Measurements from ENCODE around the gene TMEM175. TPM values are rescaled to one million over a fixed set of nuclear protein-coding genes. Genes with fewer than 3 reads are reported as not detected.
A peak's percentile ranks its signal among the peaks of the same experiment; 100 is the strongest.

Gene TMEM175
- total RNA-seq, 1 donor from 2014 or later = 18.3 TPM

- Histone ChIP-seq H3K36me3 (ENCODE audit: control insufficient read depth in 3 of 3, insufficient read depth in 3 of 3, low read length in 3 of 3) (no peaks in the 10 kb centered on the region), H3K27me3 (ENCODE audit: control insufficient read depth in 3 of 3, insufficient read depth in 3 of 3, low read length in 3 of 3) (no peaks in the 10 kb centered on the region), H3K4me1 (ENCODE audit: control insufficient read depth in 3 of 3, insufficient read depth in 3 of 3, low read length in 3 of 3) (peaks cover 7 to 14% (median 11%) of the 10 kb centered on the region in 3 donors), H3K4me3 (ENCODE audit: low read length in 3 of 3) (no peak overlapping the region), H3K9me3 (ENCODE audit: control insufficient read depth in 3 of 3, low read length in 3 of 3) (no peaks in the 10 kb centered on the region), H3K27ac (ENCODE audit: low read depth, low read length) (no peak overlapping the region), H3K9ac (ENCODE audit: low read depth in 1 of 3, low read length in 3 of 3) (no peak overlapping the region)
Measured at GRCh38 chr4:982291-982690, 50.0 kb downstream of the TMEM175 start.

- no peak overlapping the region for H3K4me3 ChIP-seq (ENCODE audit: low read length in 3 of 3)
- no peak overlapping the region for H3K9ac ChIP-seq (ENCODE audit: low read depth in 1 of 3, low read length in 3 of 3)
- no peaks in the 10 kb centered on the region for H3K9me3 ChIP-seq (ENCODE audit: control insufficient read depth in 3 of 3, low read length in 3 of 3)
- peaks cover 12 to 20% (median 14%) of the 10 kb centered on the region in 3 donors for H3K4me1 ChIP-seq (ENCODE audit: control insufficient read depth in 3 of 3, insufficient read depth in 3 of 3, low read length in 3 of 3)
- H3K27me3 ChIP-seq (ENCODE audit: control insufficient read depth in 3 of 3, insufficient read depth in 3 of 3, low read length in 3 of 3) = no peaks in the 10 kb centered on the region
- no peaks in the 10 kb centered on the region for H3K36me3 ChIP-seq (ENCODE audit: control insufficient read depth in 3 of 3, insufficient read depth in 3 of 3, low read length in 3 of 3)
- no peak overlapping the region for H3K27ac ChIP-seq (ENCODE audit: low read depth, low read length)
Measured at GRCh38 chr4:982814-983213, 50.6 kb downstream of the TMEM175 start.

GRCh38 chr4:984336-985054, 52.2 kb downstream of the TMEM175 start:
- no peaks in the 10 kb centered on the region for H3K9me3 ChIP-seq (ENCODE audit: control insufficient read depth in 3 of 3, low read length in 3 of 3)
- H3K27me3 ChIP-seq (ENCODE audit: control insufficient read depth in 3 of 3, insufficient read depth in 3 of 3, low read length in 3 of 3) = no peaks in the 10 kb centered on the region
- peak overlapping the region; percentile 13 to 33 (median 32) for H3K4me3 ChIP-seq (ENCODE audit: low read length in 3 of 3)
- no peak overlapping the region for H3K27ac ChIP-seq (ENCODE audit: low read depth, low read length)
- H3K36me3 ChIP-seq (ENCODE audit: control insufficient read depth in 3 of 3, insufficient read depth in 3 of 3, low read length in 3 of 3) = no peaks in the 10 kb centered on the region
- H3K9ac ChIP-seq (ENCODE audit: low read depth in 1 of 3, low read length in 3 of 3) = peak overlapping the region in 1 of 3 donors; percentile 55
- peaks cover 15 to 26% (median 17%) of the 10 kb centered on the region in 3 donors for H3K4me1 ChIP-seq (ENCODE audit: control insufficient read depth in 3 of 3, insufficient read depth in 3 of 3, low read length in 3 of 3)

DNA sequence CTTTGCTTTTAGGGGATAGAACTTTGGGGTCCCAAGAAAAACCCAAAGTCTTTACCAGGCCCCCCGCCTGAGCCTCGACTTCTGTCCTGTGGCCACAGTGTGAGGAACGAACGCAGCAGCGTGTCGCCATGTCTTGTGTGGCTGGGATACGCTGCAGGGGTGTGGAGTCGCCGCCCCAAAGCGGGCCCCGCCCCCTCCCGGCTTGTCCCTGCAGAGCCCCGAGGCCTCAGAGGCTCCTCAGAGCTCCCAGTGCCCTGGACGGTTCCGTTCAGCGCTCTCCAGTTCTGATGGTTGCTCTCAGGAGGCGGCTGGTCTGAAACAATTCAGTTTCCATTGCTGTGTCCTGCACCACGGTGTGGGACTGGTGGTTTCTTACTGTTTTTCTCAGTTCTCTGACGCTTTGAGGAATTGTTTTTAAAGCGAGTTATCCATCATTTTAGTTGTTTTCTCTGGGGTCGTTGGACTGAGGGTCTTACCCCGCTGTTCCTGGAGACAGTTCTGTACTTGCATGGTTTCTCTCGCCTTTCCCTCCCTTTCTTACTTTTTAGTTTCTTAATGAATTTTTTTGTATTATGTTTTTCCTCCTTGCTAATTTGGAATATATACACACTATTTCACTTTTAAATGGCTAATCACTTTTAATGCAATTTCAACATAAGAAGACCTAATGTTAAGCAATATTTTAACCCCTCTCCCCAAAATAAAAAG, 53.0 kb downstream of the TMEM175 start:
- no peaks in the 10 kb centered on the region for H3K27me3 ChIP-seq (ENCODE audit: control insufficient read depth in 3 of 3, insufficient read depth in 3 of 3, low read length in 3 of 3)
- H3K9ac ChIP-seq (ENCODE audit: low read depth in 1 of 3, low read length in 3 of 3) = peak overlapping the region in 1 of 3 donors; percentile 55
- no peaks in the 10 kb centered on the region for H3K9me3 ChIP-seq (ENCODE audit: control insufficient read depth in 3 of 3, low read length in 3 of 3)
- peak overlapping the region; percentile 13 to 33 (median 32) for H3K4me3 ChIP-seq (ENCODE audit: low read length in 3 of 3)
- peaks cover 15 to 26% (median 17%) of the 10 kb centered on the region in 3 donors for H3K4me1 ChIP-seq (ENCODE audit: control insufficient read depth in 3 of 3, insufficient read depth in 3 of 3, low read length in 3 of 3)
- H3K27ac ChIP-seq (ENCODE audit: low read depth, low read length) = no peak overlapping the region
- H3K36me3 ChIP-seq (ENCODE audit: control insufficient read depth in 3 of 3, insufficient read depth in 3 of 3, low read length in 3 of 3) = peaks cover 3 to 5% (median 4%) of the 10 kb centered on the region in 3 donors

DNA sequence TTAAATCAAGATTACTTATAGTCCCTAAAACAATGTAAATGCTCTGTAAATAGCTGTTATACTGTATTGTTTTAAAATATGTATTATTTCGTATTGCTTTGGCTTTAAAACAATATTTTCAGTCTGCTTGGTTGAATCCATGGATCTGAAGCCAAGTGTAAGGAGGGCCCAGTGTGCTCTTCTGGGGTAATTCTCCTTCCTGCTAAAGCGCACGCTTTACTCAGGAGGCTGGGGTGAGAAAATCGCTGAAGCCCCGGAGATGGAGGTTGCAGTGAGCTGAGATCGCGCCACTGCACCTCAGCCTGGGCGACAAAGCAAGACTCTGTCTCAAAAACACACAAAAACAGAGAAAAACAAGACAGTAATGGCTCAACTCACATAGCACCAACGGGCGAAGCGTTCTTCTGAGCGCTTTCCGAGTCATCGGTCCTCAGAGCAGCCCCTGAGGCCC, 54.2 kb downstream of the TMEM175 start:
- peaks cover 15 to 26% (median 17%) of the 10 kb centered on the region in 3 donors for H3K4me1 ChIP-seq (ENCODE audit: control insufficient read depth in 3 of 3, insufficient read depth in 3 of 3, low read length in 3 of 3)
- no peaks in the 10 kb centered on the region for H3K27me3 ChIP-seq (ENCODE audit: control insufficient read depth in 3 of 3, insufficient read depth in 3 of 3, low read length in 3 of 3)
- H3K9me3 ChIP-seq (ENCODE audit: control insufficient read depth in 3 of 3, low read length in 3 of 3) = no peaks in the 10 kb centered on the region
- no peak overlapping the region for H3K27ac ChIP-seq (ENCODE audit: low read depth, low read length)
- H3K36me3 ChIP-seq (ENCODE audit: control insufficient read depth in 3 of 3, insufficient read depth in 3 of 3, low read length in 3 of 3) = peaks cover 4 to 6% (median 6%) of the 10 kb centered on the region in 3 donors
- peak overlapping the region; percentile 40 to 89 (median 69) for H3K9ac ChIP-seq (ENCODE audit: low read depth in 1 of 3, low read length in 3 of 3)
- H3K4me3 ChIP-seq (ENCODE audit: low read length in 3 of 3) = peak overlapping the region; percentile 83 to 86 (median 85)

GRCh38 chr4:986879-987623, 54.8 kb downstream of the TMEM175 start, which contains the start of gene IDUA:
Gene IDUA, plus strand, starts transcription at chr4:987044. Its CDS starts 41 bp downstream, at chr4:987085.
- Histone ChIP-seq H3K4me3 (ENCODE audit: low read length in 3 of 3) (peak within 1 kb of the TSS; percentile 83 to 86 (median 85)), H3K27me3 (ENCODE audit: control insufficient read depth in 3 of 3, insufficient read depth in 3 of 3, low read length in 3 of 3) (no peaks in the 10 kb centered on the region), H3K9me3 (ENCODE audit: control insufficient read depth in 3 of 3, low read length in 3 of 3) (no peaks in the 10 kb centered on the region), H3K9ac (ENCODE audit: low read depth in 1 of 3, low read length in 3 of 3) (peak within 1 kb of the TSS; percentile 61 to 89 (median 69)), H3K36me3 (ENCODE audit: control insufficient read depth in 3 of 3, insufficient read depth in 3 of 3, low read length in 3 of 3) (peaks cover 6% of the 10 kb centered on the region in 3 donors), H3K4me1 (ENCODE audit: control insufficient read depth in 3 of 3, insufficient read depth in 3 of 3, low read length in 3 of 3) (peaks cover 15 to 26% (median 17%) of the 10 kb centered on the region in 3 donors), H3K27ac (ENCODE audit: low read depth, low read length) (no peak within 1 kb of the TSS)

DNA sequence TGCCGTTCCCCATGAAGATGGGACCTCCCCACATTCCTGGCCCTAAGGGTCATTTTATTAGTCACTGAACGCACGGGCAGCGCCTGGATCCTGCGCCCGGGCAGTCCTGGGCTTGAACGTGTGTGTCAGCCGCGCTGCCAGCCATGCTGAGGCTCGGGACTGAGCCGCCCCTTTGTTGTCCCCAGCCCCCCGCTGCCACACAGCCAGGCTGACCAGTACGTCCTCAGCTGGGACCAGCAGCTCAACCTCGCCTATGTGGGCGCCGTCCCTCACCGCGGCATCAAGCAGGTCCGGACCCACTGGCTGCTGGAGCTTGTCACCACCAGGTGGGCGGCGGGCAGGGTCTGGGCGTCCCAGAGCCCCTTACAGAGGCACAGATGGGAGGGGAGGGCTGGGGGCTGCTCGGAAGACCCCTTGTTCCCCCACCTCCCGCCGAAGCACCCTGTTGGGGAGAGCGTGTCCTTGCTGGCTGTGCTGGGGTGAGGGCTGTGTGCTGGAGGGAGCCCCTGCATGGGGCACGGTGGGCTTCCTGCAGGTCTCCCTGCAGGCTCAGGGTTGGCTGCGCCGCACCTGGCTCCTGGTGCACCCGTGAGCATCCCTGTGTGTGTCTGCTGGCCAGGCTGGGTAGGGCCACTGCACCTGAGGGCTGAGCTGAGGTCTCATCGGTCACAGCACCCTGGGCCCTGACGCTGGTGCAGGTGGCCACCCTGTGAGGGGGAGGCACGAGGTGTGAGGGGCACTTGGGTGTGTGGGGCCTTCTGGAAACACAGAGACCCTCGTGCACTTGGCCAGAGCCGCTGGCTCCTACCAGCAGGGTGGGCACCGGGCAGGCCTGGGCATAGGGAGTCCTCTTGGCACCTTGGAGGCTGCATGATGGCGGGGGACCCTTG, 55.6 kb downstream of the TMEM175 start:
- Histone ChIP-seq H3K36me3 (ENCODE audit: control insufficient read depth in 3 of 3, insufficient read depth in 3 of 3, low read length in 3 of 3) (peaks cover 6% of the 10 kb centered on the region in 3 donors), H3K9ac (ENCODE audit: low read depth in 1 of 3, low read length in 3 of 3) (peak overlapping the region; percentile 53 to 89 (median 61)), H3K4me1 (ENCODE audit: control insufficient read depth in 3 of 3, insufficient read depth in 3 of 3, low read length in 3 of 3) (peaks cover 17 to 26% (median 20%) of the 10 kb centered on the region in 3 donors)

DNA sequence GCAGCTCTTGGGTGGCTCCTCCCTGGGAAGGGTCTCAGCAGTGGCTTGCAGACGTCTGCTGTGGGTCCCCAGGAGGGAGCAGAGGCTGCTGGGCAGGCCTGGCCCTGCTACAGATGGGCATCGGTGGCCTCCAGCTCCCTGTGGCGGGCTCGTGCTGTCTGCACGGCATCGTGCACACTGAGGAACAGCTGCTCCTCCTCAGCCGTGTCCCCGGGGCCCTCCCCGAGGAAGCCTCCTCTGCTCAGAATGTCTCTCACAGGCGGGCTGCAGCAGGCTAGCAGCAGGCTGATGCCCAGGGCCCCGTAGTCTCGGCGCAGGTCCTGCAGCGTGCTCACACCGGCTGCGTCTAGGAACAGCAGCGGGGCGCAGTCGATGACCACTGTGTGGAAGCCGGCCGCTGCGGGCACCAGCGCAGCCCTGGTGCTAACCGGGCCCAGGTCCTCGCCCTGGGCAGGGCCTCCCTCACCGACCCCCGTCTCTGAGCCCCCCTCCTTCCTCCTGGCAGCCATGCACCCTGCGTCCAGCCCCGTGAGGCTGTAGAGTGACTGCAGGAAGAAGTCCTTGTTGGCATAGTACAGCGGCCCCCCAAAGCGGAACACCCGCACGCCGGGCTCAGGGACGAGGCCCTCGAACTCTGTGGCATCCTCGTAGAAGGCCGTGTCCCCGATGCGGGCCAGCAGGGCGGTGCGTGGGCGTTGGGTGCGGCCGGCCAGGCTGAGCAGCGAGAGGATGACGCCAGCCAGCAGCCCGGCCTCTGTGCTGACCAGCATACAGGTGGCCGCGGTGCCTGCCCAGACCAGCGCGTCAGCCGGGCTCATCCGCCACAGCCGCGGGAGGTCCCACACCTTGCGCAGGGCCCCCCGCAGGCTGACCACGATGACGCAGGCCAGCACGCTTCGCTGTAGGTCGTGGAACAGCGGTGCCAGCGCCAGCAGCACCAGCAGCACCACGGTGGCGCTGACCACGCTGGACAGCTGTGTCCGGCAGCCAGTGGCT, 56.8 kb downstream of the TMEM175 start:
- no peak overlapping the region for H3K9ac ChIP-seq (ENCODE audit: low read depth in 1 of 3, low read length in 3 of 3)
- no peaks in the 10 kb centered on the region for H3K9me3 ChIP-seq (ENCODE audit: control insufficient read depth in 3 of 3, low read length in 3 of 3)
- no peak overlapping the region for H3K27ac ChIP-seq (ENCODE audit: low read depth, low read length)
- peaks cover 6% of the 10 kb centered on the region in 3 donors for H3K36me3 ChIP-seq (ENCODE audit: control insufficient read depth in 3 of 3, insufficient read depth in 3 of 3, low read length in 3 of 3)
- H3K4me3 ChIP-seq (ENCODE audit: low read length in 3 of 3) = no peak overlapping the region
- H3K4me1 ChIP-seq (ENCODE audit: control insufficient read depth in 3 of 3, insufficient read depth in 3 of 3, low read length in 3 of 3) = peaks cover 17 to 26% (median 20%) of the 10 kb centered on the region in 3 donors
- H3K27me3 ChIP-seq (ENCODE audit: control insufficient read depth in 3 of 3, insufficient read depth in 3 of 3, low read length in 3 of 3) = no peaks in the 10 kb centered on the region

More for the DNA sequence above, 55.6 kb downstream of the TMEM175 start:
- H3K27ac ChIP-seq (ENCODE audit: low read depth, low read length) = no peak overlapping the region
- H3K27me3 ChIP-seq (ENCODE audit: control insufficient read depth in 3 of 3, insufficient read depth in 3 of 3, low read length in 3 of 3) = no peaks in the 10 kb centered on the region
- H3K4me3 ChIP-seq (ENCODE audit: low read length in 3 of 3) = peak overlapping the region; percentile 38 to 86 (median 85)
- H3K9me3 ChIP-seq (ENCODE audit: control insufficient read depth in 3 of 3, low read length in 3 of 3) = no peaks in the 10 kb centered on the region

All from skeletal muscle tissue (tissue), 4 donors.